ENCODE measurements around the gene MIDN.

- TF ChIP-seq, protein P1, sequence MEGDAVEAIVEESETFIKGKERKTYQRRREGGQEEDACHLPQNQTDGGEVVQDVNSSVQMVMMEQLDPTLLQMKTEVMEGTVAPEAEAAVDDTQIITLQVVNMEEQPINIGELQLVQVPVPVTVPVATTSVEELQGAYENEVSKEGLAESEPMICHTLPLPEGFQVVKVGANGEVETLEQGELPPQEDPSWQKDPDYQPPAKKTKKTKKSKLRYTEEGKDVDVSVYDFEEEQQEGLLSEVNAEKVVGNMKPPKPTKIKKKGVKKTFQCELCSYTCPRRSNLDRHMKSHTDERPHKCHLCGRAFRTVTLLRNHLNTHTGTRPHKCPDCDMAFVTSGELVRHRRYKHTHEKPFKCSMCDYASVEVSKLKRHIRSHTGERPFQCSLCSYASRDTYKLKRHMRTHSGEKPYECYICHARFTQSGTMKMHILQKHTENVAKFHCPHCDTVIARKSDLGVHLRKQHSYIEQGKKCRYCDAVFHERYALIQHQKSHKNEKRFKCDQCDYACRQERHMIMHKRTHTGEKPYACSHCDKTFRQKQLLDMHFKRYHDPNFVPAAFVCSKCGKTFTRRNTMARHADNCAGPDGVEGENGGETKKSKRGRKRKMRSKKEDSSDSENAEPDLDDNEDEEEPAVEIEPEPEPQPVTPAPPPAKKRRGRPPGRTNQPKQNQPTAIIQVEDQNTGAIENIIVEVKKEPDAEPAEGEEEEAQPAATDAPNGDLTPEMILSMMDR (conservative IDR thresholded peaks at IDR 0.05 in 1 of 2, IDR thresholded peaks at IDR 0.05 in 1 of 2; ENCODE audit: low read depth in 1 of 2, low read length in 2 of 2), result no peak
- TF ChIP-seq EZH2 (IDR thresholded peaks at IDR 0.05; ENCODE audit: low read length, missing control alignments), result no peak
These were observed 54.3 kb downstream of the MIDN start for GRCh38 chr19:1302533-1303239.
